OCI-LY7 (cell line): ENCODE measurements around the gene LYAR. TPM values are rescaled to one million over a fixed set of nuclear protein-coding genes. Genes with fewer than 3 reads are reported as not detected.

Source experiments
- BruUV-seq: library from RNA; stranded (reverse); fragments of 400-500 nt; replicated peaks from 2 replicates; lab custom pipeline; 2021; lab: Mats Ljungman, UMichigan
- CTCF ChIA-PET: fragments of 300-600 bp; sonication (Branson Sonifier 250); formaldehyde crosslinking; loops from one replicate; lab custom pipeline; 2022; ENCODE audit warnings: antibody characterized with exemption; ENCODE audit not compliant: unreplicated experiment; lab: Charles Lee
- POLR2A ChIA-PET: fragments of 300-600 bp; sonication (Branson Sonifier 250); formaldehyde crosslinking; loops from one replicate; lab custom pipeline; 2022; ENCODE audit warnings: antibody characterized with exemption; lab: Charles Lee
- DNase-seq: peaks from one replicate; pipeline ENCODE4 v3.0.0-alpha.2; 2015; ENCODE audit warnings: low spot score
- H2AFZ ChIP-seq: fragments of 200-600 bp; sonication (generic), shearing (Covaris generic); 2 replicates; pipeline ENCODE4 v1.6.1; 2014; ENCODE audit warnings: mild to moderate bottlenecking, antibody characterized with exemption, low read length, moderate library complexity
- H3K27ac ChIP-seq: fragments of 200-600 bp; sonication (generic); 2 replicates; pipeline ENCODE4 v1.5.1; 2014; ENCODE audit warnings: mixed run types, low read depth, mild to moderate bottlenecking, moderate library complexity, low read length, inconsistent platforms; ENCODE audit not compliant: poor library complexity, severe bottlenecking
- H3K36me3 ChIP-seq: fragments of 200-600 bp; sonication (generic); 2 replicates; pipeline ENCODE4 v1.6.1; 2014; ENCODE audit warnings: mild to moderate bottlenecking, antibody characterized with exemption, low read length, moderate library complexity, mixed read lengths; ENCODE audit not compliant: insufficient read depth
- H3K4me1 ChIP-seq: fragments of 200-600 bp; sonication (generic); 2 replicates; pipeline ENCODE4 v1.5.1; 2014; ENCODE audit warnings: mild to moderate bottlenecking, low read length; ENCODE audit not compliant: insufficient read depth, poor library complexity, severe bottlenecking
- H3K4me2 ChIP-seq: fragments of 200-600 bp; sonication (generic); 2 replicates; pipeline ENCODE4 v1.6.1; 2014; ENCODE audit warnings: mild to moderate bottlenecking, low read length
- H3K4me3 ChIP-seq: fragments of 200-600 bp; sonication (generic); 2 replicates; pipeline ENCODE4 v1.5.1; 2014; ENCODE audit warnings: mild to moderate bottlenecking, low read depth, low read length; ENCODE audit not compliant: poor library complexity, severe bottlenecking
- H3K79me2 ChIP-seq: fragments of 200-600 bp; sonication (generic); 2 replicates; pipeline ENCODE4 v1.6.1; 2016; ENCODE audit warnings: low read depth, mild to moderate bottlenecking, low read length, moderate library complexity, mixed read lengths; ENCODE audit not compliant: insufficient read depth
- H3K9me2 ChIP-seq: fragments of 200-600 bp; sonication (generic); 2 replicates; pipeline ENCODE4 v1.6.1; 2016; ENCODE audit warnings: mild to moderate bottlenecking, low read length, mixed read lengths; ENCODE audit not compliant: insufficient read depth
- H3K9me3 ChIP-seq: fragments of 200-600 bp; sonication (generic); 2 replicates; pipeline ENCODE4 v1.6.1; 2014; ENCODE audit warnings: mild to moderate bottlenecking, mixed run types, low read length, mixed read lengths
- H4K20me1 ChIP-seq: fragments of 200-600 bp; sonication (generic); 2 replicates; pipeline ENCODE4 v1.6.1; 2014; ENCODE audit warnings: mild to moderate bottlenecking, antibody characterized with exemption, low read length, moderate library complexity, mixed read lengths; ENCODE audit not compliant: insufficient read depth
- EZH2phosphoT487 ChIP-seq: fragments of 200-600 bp; sonication (generic); IDR thresholded peaks from 2 replicates; pipeline ENCODE4 v1.6.1; 2018; ENCODE audit warnings: low read depth, borderline replicate concordance, mild to moderate bottlenecking, mixed run types, antibody characterized with exemption, low read length, moderate library complexity, mixed read lengths
- intact Hi-C: fragments of 100-400 bp; cut with micrococcal nuclease; formaldehyde crosslinking; loops from one replicate; pipeline ENCODE4 v1.10.0; 2022; ENCODE audit not compliant: unreplicated experiment
- total RNA-seq, 2 experiments: library from RNA; depleted of rRNA in 1 of 2; stranded (reverse); fragments of >200 nt in 1 of 2; shearing (Covaris generic) in 1 of 2; gene quantifications; 2 replicates each; pipeline ENCODE4 v1.2.3, GENCODE V29; 2014 to 2022
- TF ChIP-seq, protein P1 (sequence below): fragments of 200-600 bp; sonication (generic); conservative IDR thresholded peaks from 2 replicates; pipeline ENCODE4 v1.5.1; 2014; ENCODE audit warnings: mild to moderate bottlenecking, antibody characterized with exemption, low read length, moderate library complexity, mixed read lengths

The LYAR gene
- total RNA-seq, 2 experiments from 2014 or later = 58.5 to 58.8 TPM

DNA sequence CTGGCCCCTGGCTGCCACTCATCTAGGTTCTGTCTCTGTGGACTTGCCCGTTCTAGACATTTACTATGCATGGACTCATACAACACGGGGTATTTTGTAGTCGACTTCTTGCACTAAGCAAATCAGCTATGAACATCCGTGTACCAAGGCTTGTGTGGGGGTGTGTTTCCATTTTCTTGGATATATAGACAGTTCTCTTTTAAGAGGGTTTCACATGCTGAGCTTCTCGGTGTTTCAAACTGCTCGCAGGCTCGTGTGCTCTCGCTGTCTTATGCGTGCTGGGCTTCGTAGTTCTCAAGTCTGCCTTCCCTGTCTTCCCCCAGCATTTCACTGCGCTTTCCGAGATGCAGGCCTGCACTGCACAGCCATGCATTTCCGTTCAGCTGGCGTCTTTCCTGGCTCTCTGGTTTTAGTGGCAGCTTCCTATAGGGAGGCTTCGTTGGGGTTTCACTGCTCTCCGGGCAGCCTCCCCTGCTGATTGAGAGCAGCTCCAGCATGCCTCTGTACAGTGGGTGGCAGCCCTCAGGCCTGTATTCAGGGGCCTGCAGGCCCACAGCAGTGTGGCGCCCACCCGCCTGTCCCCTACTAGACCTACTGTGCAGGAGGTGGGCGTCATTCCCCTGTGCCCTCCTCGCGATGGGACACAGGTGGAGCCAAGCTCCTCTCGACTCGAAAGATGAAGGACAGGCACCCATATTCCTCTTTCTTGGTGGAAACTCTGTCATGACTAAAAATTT lies 27.7 kb upstream of the LYAR start:
- Histone ChIP-seq H3K9me2 (no peaks in the 10 kb centered on the region), H3K27ac (no peak overlapping the region), H3K9me3 (no peaks in the 10 kb centered on the region), H3K4me3 (no peak overlapping the region), H3K79me2 (no peaks in the 10 kb centered on the region), H4K20me1 (no peaks in the 10 kb centered on the region), H3K4me1 (peaks cover 35% of the 10 kb centered on the region), H2AFZ (no peak overlapping the region), H3K36me3 (peaks cover 39% of the 10 kb centered on the region; the same call in 1 of the 2 replicates), H3K4me2 (peak overlapping the region; percentile 43; the same call in 1 of the 2 replicates)
- CTCF ChIA-PET = interaction anchor here (0.8 to 1.1 kb wide), 2 partner anchors 15 kb away, joined by 3 read pairs; no protein-coding TSS in a partner anchor
- intact Hi-C loops = no loop called here
- no TSS peak for BruUV-seq
- DNase-seq = no peak
- no peak for TF ChIP-seq EZH2phosphoT487
- TF ChIP-seq, protein P1, sequence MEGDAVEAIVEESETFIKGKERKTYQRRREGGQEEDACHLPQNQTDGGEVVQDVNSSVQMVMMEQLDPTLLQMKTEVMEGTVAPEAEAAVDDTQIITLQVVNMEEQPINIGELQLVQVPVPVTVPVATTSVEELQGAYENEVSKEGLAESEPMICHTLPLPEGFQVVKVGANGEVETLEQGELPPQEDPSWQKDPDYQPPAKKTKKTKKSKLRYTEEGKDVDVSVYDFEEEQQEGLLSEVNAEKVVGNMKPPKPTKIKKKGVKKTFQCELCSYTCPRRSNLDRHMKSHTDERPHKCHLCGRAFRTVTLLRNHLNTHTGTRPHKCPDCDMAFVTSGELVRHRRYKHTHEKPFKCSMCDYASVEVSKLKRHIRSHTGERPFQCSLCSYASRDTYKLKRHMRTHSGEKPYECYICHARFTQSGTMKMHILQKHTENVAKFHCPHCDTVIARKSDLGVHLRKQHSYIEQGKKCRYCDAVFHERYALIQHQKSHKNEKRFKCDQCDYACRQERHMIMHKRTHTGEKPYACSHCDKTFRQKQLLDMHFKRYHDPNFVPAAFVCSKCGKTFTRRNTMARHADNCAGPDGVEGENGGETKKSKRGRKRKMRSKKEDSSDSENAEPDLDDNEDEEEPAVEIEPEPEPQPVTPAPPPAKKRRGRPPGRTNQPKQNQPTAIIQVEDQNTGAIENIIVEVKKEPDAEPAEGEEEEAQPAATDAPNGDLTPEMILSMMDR = no peak
- POLR2A ChIA-PET = interaction anchor here (0.6 to 2.0 kb wide), 4 partner anchors 10 to 70 kb away, joined by 3 to 6 read pairs (median 4); partner anchors contain the start of gene TMEM128

GRCh38 chr4:4316150-4316495 lies 26.2 kb upstream of the LYAR start:
- peaks cover 44% of the 10 kb centered on the region for H3K4me1 ChIP-seq
- H3K4me2 ChIP-seq = peak overlapping the region; percentile 43
- H3K79me2 ChIP-seq = no peaks in the 10 kb centered on the region
- no peak overlapping the region for H2AFZ ChIP-seq
- H3K27ac ChIP-seq = peak overlapping the region; percentile 69
- POLR2A ChIA-PET = interaction anchor here (0.8 to 2.1 kb wide), 3 partner anchors 14 to 26 kb away, joined by 3 to 5 read pairs (median 5); no protein-coding TSS in a partner anchor
- TF ChIP-seq, protein P1 = no peak
- TF ChIP-seq EZH2phosphoT487 = no peak
- no TSS peak for BruUV-seq
- intact Hi-C loops = no loop called here
- H3K9me2 ChIP-seq = no peaks in the 10 kb centered on the region
- DNase-seq = no peak
- CTCF ChIA-PET = no interaction called here
- H3K4me3 ChIP-seq = no peak overlapping the region
- peaks cover 30% of the 10 kb centered on the region; the same call in 1 of the 2 replicates for H3K36me3 ChIP-seq
- H4K20me1 ChIP-seq = no peaks in the 10 kb centered on the region
- H3K9me3 ChIP-seq = no peaks in the 10 kb centered on the region
